ENCODE measurements around the gene FAM120A.

DNA sequence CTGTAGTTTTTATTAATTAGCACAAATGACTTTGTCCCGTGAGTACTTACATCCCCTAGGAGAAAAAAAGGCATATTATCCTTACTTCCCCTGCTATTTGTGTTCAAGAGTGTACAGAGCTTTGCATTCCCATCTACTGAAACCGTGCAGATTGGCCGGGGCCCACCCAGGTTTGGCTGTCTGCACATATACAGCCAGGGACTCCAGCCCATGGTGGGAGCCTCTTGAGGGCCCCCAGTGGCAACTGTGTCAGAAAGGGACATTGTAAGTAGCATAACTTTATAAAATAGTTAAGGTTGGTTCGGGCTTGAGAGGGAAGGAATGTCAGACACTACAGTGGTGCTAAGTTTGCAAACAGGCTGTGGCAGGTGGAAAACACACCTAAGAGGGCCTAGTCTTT is 149.6 kb downstream of the FAM120A start:
- TF ChIP-seq, protein P1, sequence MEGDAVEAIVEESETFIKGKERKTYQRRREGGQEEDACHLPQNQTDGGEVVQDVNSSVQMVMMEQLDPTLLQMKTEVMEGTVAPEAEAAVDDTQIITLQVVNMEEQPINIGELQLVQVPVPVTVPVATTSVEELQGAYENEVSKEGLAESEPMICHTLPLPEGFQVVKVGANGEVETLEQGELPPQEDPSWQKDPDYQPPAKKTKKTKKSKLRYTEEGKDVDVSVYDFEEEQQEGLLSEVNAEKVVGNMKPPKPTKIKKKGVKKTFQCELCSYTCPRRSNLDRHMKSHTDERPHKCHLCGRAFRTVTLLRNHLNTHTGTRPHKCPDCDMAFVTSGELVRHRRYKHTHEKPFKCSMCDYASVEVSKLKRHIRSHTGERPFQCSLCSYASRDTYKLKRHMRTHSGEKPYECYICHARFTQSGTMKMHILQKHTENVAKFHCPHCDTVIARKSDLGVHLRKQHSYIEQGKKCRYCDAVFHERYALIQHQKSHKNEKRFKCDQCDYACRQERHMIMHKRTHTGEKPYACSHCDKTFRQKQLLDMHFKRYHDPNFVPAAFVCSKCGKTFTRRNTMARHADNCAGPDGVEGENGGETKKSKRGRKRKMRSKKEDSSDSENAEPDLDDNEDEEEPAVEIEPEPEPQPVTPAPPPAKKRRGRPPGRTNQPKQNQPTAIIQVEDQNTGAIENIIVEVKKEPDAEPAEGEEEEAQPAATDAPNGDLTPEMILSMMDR (IDR thresholded peaks at IDR 0.05), result no peak
- TF ChIP-seq POLR2A (IDR thresholded peaks at IDR 0.05), result no peak

All from body of pancreas (tissue), 4 donors.